HFF-Myc (cell line): ENCODE data around the gene ILRUN.
"Not testable (repeated sequence)": the region's sequence is repeated elsewhere in the genome, so short reads cannot be mapped to it uniquely, and the experiment has no call there.

ENCODE experiments used
- DNase-seq: peaks from one replicate; pipeline ENCODE4 v3.0.0-alpha.2; 2011; ENCODE audit warnings: low read depth; ENCODE audit errors: extremely low read depth
- H3K4me3 ChIP-seq: replicated peaks from 2 replicates; pipeline ENCODE4 v1.5.1; 2011; ENCODE audit warnings: low read depth, mild to moderate bottlenecking, control low read depth, low read length
- CTCF ChIP-seq: IDR thresholded peaks from 2 replicates; pipeline ENCODE4 v1.5.1; 2012; ENCODE audit warnings: mild to moderate bottlenecking, low read depth, low read length, control low read depth; ENCODE audit errors: missing control alignments

Gene ILRUN

GRCh38 chr6:34680802-34681515 is 15.6 kb downstream of the ILRUN start:
- no peak overlapping the region for H3K4me3 ChIP-seq
- no peak for DNase-seq

GRCh38 chr6:34680313-34680712 is 16.3 kb downstream of the ILRUN start:
- not testable (repeated sequence) for H3K4me3 ChIP-seq, DNase-seq

More at GRCh38 chr6:34680802-34681515, 15.6 kb downstream of the ILRUN start:
- TF ChIP-seq CTCF, result no peak

- DNase-seq, result no peak
- no peak for TF ChIP-seq CTCF
These were observed 16.9 kb downstream of the ILRUN start for GRCh38 chr6:34679552-34680253.

GRCh38 chr6:34676140-34676539 is 20.4 kb downstream of the ILRUN start:
- no peak for TF ChIP-seq CTCF
- no peak for DNase-seq
- no peak overlapping the region for H3K4me3 ChIP-seq

More at GRCh38 chr6:34679552-34680253, 16.9 kb downstream of the ILRUN start:
- H3K4me3 ChIP-seq, result no peak overlapping the region

- DNase-seq, H3K4me3 ChIP-seq: not testable (repeated sequence)
These were observed 21.6 kb downstream of the ILRUN start for GRCh38 chr6:34674930-34675329.

- no peak for DNase-seq
- TF ChIP-seq CTCF, result no peak
- H3K4me3 ChIP-seq, result no peak overlapping the region
These were observed 22.3 kb downstream of the ILRUN start for GRCh38 chr6:34674268-34674639.

GRCh38 chr6:34673064-34673463 is 23.5 kb downstream of the ILRUN start:
- no peak overlapping the region for H3K4me3 ChIP-seq
- no peak for DNase-seq
- TF ChIP-seq CTCF, result no peak

DNA sequence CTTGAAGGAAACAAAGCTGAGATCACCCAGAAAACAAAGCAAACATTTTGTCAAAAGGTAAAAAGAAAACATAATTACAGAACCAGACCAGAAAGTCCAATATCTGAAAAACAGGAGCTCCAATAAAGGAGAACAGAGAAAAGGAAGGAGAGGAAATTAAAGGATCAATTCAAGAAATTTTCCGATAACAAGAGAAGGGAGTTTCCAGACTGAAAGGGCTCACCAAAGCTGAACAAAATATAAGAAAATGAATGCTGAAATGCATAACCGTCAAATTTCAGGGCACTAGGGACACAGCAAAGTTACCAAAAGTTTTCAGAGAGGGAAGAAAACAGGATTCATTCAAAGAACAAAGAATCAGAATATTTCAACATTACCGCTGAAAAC is 23.9 kb downstream of the ILRUN start:
- DNase-seq, result no peak
- no peak for TF ChIP-seq CTCF
- H3K4me3 ChIP-seq, result no peak overlapping the region
